Placental pericyte (primary cell): ENCODE measurements around the gene ACO2. TPM values are rescaled to one million over a fixed set of nuclear protein-coding genes. Genes with fewer than 3 reads are reported as not detected.

Experiments used
- total RNA-seq: library from RNA; depleted of rRNA; stranded (reverse); fragments of >200 nt; gene quantifications from 2 replicates; pipeline ENCODE4 v1.2.3, GENCODE V29; 2012

Gene ACO2
- 82.0 and 95.2 TPM in 2 replicates for total RNA-seq

GRCh38 chr22:41468381-41469217 lies at the start of gene ACO2, which contains the start of gene PHF5A:
TSS of gene ACO2 (plus strand) at chr22:41469117. CDS start at chr22:41469147, 30 bp downstream.
TSS of gene PHF5A (minus strand) at chr22:41468692. CDS start at chr22:41468653, 39 bp downstream.

GRCh38 chr22:41446639-41447434 lies 22.1 kb upstream of the ACO2 start, which contains the start of gene TOB2:
TSS of gene TOB2 (minus strand) at chr22:41446801. CDS start at chr22:41437345, 9,456 bp downstream.

GRCh38 chr22:41543854-41544670 lies 75.1 kb downstream of the ACO2 start, which contains the start of gene POLR3H:
TSS of gene POLR3H (minus strand) at chr22:41544470. CDS start at chr22:41544101, 369 bp downstream.

Other genes starting within 250 kb of the ACO2 start
- gene CHADL, start 228.2 kb upstream of the ACO2 start, total RNA-seq: 0.57 and 1.1 TPM in 2 replicates
- 61.9 and 154 TPM in 2 replicates for gene RANGAP1, start 182.9 kb upstream of the ACO2 start, total RNA-seq
- gene ZC3H7B, start 167.6 kb upstream of the ACO2 start, total RNA-seq: 49.2 and 77.2 TPM in 2 replicates
- 7.9 and 9.0 TPM in 2 replicates for gene TEF, start 87.2 kb upstream of the ACO2 start, total RNA-seq
- 36.5 and 39.2 TPM in 2 replicates for gene TOB2, start 22.3 kb upstream of the ACO2 start, total RNA-seq
- 39.2 and 72.3 TPM in 2 replicates for gene PHF5A, start 425 bp upstream of the ACO2 start, total RNA-seq
- gene POLR3H, start 75.4 kb downstream of the ACO2 start, total RNA-seq: 35.4 and 37.0 TPM in 2 replicates
- 0.43 and 1.8 TPM in 2 replicates for gene CSDC2, start 91.9 kb downstream of the ACO2 start, total RNA-seq
- 25.8 and 35.2 TPM in 2 replicates for gene PMM1, start 120.7 kb downstream of the ACO2 start, total RNA-seq
- gene DESI1, start 151.9 kb downstream of the ACO2 start, total RNA-seq: 16.0 and 31.6 TPM in 2 replicates
- 221 and 330 TPM in 2 replicates for gene XRCC6, start 152.2 kb downstream of the ACO2 start, total RNA-seq
- 79.5 and 98.7 TPM in 2 replicates for gene SNU13, start 219.8 kb downstream of the ACO2 start, total RNA-seq
- 6.7 and 11.6 TPM in 2 replicates for gene MEI1, start 230.4 kb downstream of the ACO2 start, total RNA-seq